Endodermal cell (in vitro differentiated cells): ENCODE results near the gene RNLS. TPM values are rescaled to one million over a fixed set of nuclear protein-coding genes. Genes with fewer than 3 reads are reported as not detected.

Experiments used
- DNase-seq: peaks from one replicate; pipeline ENCODE4 v3.0.0-alpha.2; 2017
- H3K27ac ChIP-seq: 2 replicates; pipeline ENCODE4 v1.5.1; 2013; ENCODE audit warnings: mild to moderate bottlenecking, low read depth, low read length, moderate library complexity
- H3K27me3 ChIP-seq: 2 replicates; pipeline ENCODE4 v1.6.1; 2013; ENCODE audit warnings: mild to moderate bottlenecking, low read length, moderate library complexity; ENCODE audit not compliant: insufficient read depth, control insufficient read depth, poor library complexity, severe bottlenecking
- H3K36me3 ChIP-seq: 2 replicates; pipeline ENCODE4 v1.7.0; 2013; ENCODE audit warnings: mild to moderate bottlenecking, low read length, moderate library complexity; ENCODE audit not compliant: control insufficient read depth, insufficient read depth
- H3K4me1 ChIP-seq: one replicate; pipeline ENCODE4 v1.7.0; 2013; ENCODE audit warnings: low read length; ENCODE audit not compliant: control insufficient read depth, insufficient read depth
- H3K4me3 ChIP-seq: 2 replicates; pipeline ENCODE4 v1.5.1; 2013; ENCODE audit warnings: mild to moderate bottlenecking, low read length, moderate library complexity
- H3K9ac ChIP-seq: 2 replicates; pipeline ENCODE4 v1.6.1; 2013; ENCODE audit warnings: mild to moderate bottlenecking, low read length, moderate library complexity; ENCODE audit not compliant: poor library complexity, severe bottlenecking; ENCODE audit errors: extremely low read depth
- H3K9me3 ChIP-seq: 2 replicates; pipeline ENCODE4 v1.6.1; 2013; ENCODE audit warnings: mild to moderate bottlenecking, low read length, moderate library complexity; ENCODE audit not compliant: control insufficient read depth
- H3K27ac Mint-ChIP-seq: 2 replicates; pipeline ENCODE4 v1.8.0; 2020; ENCODE audit warnings: mixed read lengths
- H3K27me3 Mint-ChIP-seq: 2 replicates; pipeline ENCODE4 v1.8.0; 2021; ENCODE audit warnings: mild to moderate bottlenecking, mixed read lengths; ENCODE audit not compliant: insufficient read depth
- H3K36me3 Mint-ChIP-seq: 2 replicates; pipeline ENCODE4 v1.8.0; 2020; ENCODE audit warnings: low read depth, mixed read lengths
- H3K4me1 Mint-ChIP-seq: 2 replicates; pipeline ENCODE4 v1.8.0; 2020; ENCODE audit warnings: mixed read lengths
- H3K4me3 Mint-ChIP-seq: 2 replicates; pipeline ENCODE4 v1.8.0; 2020; ENCODE audit warnings: mild to moderate bottlenecking, moderate library complexity, mixed read lengths
- H3K9me3 Mint-ChIP-seq: 2 replicates; pipeline ENCODE4 v1.8.0; 2020; ENCODE audit warnings: mild to moderate bottlenecking, mixed read lengths
- WGBS, 2 experiments: methylation state at CpG; one replicate each; pipeline versions ENCODE4 v1.1.5 to v1.1.7; 2013; ENCODE audit warnings: missing lambda C conversion rate in 2 of 2, mixed read lengths in 1 of 2; ENCODE audit not compliant: insufficient coverage in 1 of 2, insufficient read length in 1 of 2; 5-methylcytosine and 5-hydroxymethylcytosine counted together
- total RNA-seq, 2 donors: library from RNA; stranded (reverse); fragmentation: NEBNext Ultra II Directional in 1 of 2; extraction: Animal tissue kit (Norgen Biotek cat#: 25700) in 1 of 2; gene quantifications; 2 replicates in 1 of 2; 3 replicates in 1 of 2; pipeline ENCODE4 v1.2.1, GENCODE V29; 2021
- TF ChIP-seq, protein P1 (sequence below): fragments of 200-600 bp; sonication (generic); conservative IDR thresholded peaks from 2 replicates; pipeline ENCODE4 v1.5.0; 2021; ENCODE audit warnings: antibody characterized with exemption, mild to moderate bottlenecking

Gene RNLS
- total RNA-seq, 2 donors from 2014 or later: 10.1 to 12.3 TPM

DNA sequence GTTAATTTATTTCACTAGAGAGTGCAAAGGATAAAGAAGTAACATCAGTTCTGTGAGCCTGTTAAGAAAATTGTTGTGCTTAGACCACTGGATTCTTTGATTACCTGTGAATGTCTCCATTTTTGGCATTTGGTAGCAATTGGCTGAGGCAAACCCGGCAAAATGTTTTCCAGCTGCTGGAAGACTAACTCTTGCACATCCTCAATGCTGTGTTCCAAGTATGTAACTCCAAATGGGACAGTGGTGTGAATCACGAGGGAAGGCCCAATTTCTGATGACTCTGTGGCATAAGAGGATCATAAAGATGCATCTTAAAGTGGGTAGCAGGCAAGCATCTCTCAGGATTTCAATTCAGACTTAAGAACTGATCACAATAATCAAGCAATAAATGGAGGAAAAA is 268.8 kb downstream of the RNLS start:
- Histone ChIP-seq H3K4me3 (no peak overlapping the region), H3K4me1 (peaks cover 6% of the 10 kb centered on the region), H3K9ac (no peak overlapping the region), H3K27me3 (no peaks in the 10 kb centered on the region), H3K9me3 (peaks cover 7% of the 10 kb centered on the region), H3K27ac (no peak overlapping the region), H3K36me3 (no peaks in the 10 kb centered on the region)
- DNase-seq: no peak
- Mint-ChIP-seq H3K27me3 (peaks cover 14% of the 10 kb centered on the region), H3K36me3 (peaks cover 4% of the 10 kb centered on the region), H3K27ac (no peak overlapping the region), H3K4me1 (peaks cover 20% of the 10 kb centered on the region), H3K9me3 (peaks cover 6% of the 10 kb centered on the region), H3K4me3 (no peak overlapping the region)
- TF ChIP-seq, protein P1, sequence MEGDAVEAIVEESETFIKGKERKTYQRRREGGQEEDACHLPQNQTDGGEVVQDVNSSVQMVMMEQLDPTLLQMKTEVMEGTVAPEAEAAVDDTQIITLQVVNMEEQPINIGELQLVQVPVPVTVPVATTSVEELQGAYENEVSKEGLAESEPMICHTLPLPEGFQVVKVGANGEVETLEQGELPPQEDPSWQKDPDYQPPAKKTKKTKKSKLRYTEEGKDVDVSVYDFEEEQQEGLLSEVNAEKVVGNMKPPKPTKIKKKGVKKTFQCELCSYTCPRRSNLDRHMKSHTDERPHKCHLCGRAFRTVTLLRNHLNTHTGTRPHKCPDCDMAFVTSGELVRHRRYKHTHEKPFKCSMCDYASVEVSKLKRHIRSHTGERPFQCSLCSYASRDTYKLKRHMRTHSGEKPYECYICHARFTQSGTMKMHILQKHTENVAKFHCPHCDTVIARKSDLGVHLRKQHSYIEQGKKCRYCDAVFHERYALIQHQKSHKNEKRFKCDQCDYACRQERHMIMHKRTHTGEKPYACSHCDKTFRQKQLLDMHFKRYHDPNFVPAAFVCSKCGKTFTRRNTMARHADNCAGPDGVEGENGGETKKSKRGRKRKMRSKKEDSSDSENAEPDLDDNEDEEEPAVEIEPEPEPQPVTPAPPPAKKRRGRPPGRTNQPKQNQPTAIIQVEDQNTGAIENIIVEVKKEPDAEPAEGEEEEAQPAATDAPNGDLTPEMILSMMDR: no peak
- 94 to 96% methylated on average over 2 of the region's 2 CpGs for WGBS, 2 experiments

DNA sequence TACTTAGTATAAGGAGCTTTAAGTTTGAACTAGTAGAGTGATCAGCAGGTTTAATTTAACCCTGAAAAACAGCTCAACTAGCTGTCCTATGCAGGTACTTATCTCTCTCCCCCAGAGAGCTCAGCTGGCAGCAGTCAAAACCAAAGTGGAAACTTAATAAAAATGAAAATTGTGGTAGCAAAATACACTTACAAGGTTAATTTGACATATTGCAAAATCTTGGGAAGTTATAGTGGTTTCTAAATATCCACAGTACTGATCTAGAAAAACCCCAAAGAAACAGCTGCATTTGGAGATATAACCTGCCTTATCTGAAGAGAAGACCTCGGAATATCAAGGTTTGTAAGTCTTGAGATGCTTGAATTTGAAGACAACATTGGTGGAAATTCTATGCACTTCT is 269.2 kb downstream of the RNLS start:
- H3K27me3 Mint-ChIP-seq: peaks cover 14% of the 10 kb centered on the region
- Histone ChIP-seq H3K27ac (no peak overlapping the region), H3K36me3 (no peaks in the 10 kb centered on the region), H3K9ac (no peak overlapping the region), H3K9me3 (peaks cover 2% of the 10 kb centered on the region), H3K4me1 (peaks cover 6% of the 10 kb centered on the region), H3K4me3 (no peak overlapping the region), H3K27me3 (no peaks in the 10 kb centered on the region)
- H3K36me3 Mint-ChIP-seq: peaks cover 1% of the 10 kb centered on the region
- H3K4me1 Mint-ChIP-seq: peaks cover 20% of the 10 kb centered on the region
- 96 to 100% methylated on average over 1 of the region's 1 CpG for WGBS, 2 experiments
- DNase-seq: no peak
- H3K27ac Mint-ChIP-seq: no peak overlapping the region
- TF ChIP-seq, protein P1: no peak
- peaks cover 1% of the 10 kb centered on the region for H3K9me3 Mint-ChIP-seq
- H3K4me3 Mint-ChIP-seq: no peak overlapping the region

DNA sequence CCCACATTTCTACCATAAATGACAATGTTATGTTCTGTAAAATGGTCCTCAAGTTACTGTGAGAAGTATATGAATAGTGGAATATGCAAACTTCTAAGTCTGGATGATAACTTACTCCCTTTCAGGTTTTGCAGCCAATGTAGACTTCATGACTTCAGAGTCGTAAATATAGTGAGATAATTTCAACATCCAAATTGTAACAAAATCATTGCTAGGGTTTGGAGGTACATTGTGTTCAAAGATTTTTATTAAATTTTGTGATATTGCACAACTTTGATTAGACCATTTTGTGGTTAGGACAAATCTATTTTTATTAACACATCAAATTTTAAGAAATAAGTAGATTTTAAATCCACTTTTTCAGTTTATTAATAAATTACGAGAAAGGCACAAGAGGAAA is 270.3 kb downstream of the RNLS start:
- H3K27ac Mint-ChIP-seq: no peak overlapping the region
- H3K9ac ChIP-seq: no peak overlapping the region
- H3K27me3 Mint-ChIP-seq: peaks cover 8% of the 10 kb centered on the region
- H3K9me3 Mint-ChIP-seq: no peaks in the 10 kb centered on the region
- H3K4me1 ChIP-seq: peaks cover 6% of the 10 kb centered on the region
- TF ChIP-seq, protein P1: no peak
- H3K27me3 ChIP-seq: no peaks in the 10 kb centered on the region
- no peaks in the 10 kb centered on the region for H3K36me3 ChIP-seq
- DNase-seq: no peak
- H3K9me3 ChIP-seq: no peaks in the 10 kb centered on the region
- no peaks in the 10 kb centered on the region for H3K36me3 Mint-ChIP-seq
- H3K27ac ChIP-seq: no peak overlapping the region
- H3K4me3 ChIP-seq: no peak overlapping the region
- H3K4me1 Mint-ChIP-seq: peaks cover 20% of the 10 kb centered on the region
- WGBS, 2 experiments: 100% methylated on average over 1 of the region's 2 CpGs
- H3K4me3 Mint-ChIP-seq: no peak overlapping the region
